ENCODE measurements around the gene EML4. TPM values are rescaled to one million over a fixed set of nuclear protein-coding genes. Genes with fewer than 3 reads are reported as not detected.

Gene EML4
- total and polyA plus RNA-seq, 9 of the 15 experiments (the other 6 are each of a cell fraction or from before 2014, with no cell fraction given): 14.7 to 48.3 (median 36.5) TPM

GRCh38 chr2:42324949-42325348, 155.8 kb downstream of the EML4 start:
- Histone ChIP-seq H3K9me3 (replicated peaks; ENCODE audit: control insufficient read depth, insufficient read depth, low read depth, low read length) (no peaks in the 10 kb centered on the region), H2AFZ (ENCODE audit: low read depth, low read length) (no peak overlapping the region), H3K4me3 (no peak overlapping the region), H3K27ac (ENCODE audit: extremely low read depth, low read depth, low read length) (no peak overlapping the region), H3K9ac (ENCODE audit: insufficient read depth in 1 of 2, low read depth in 2 of 2, low read length in 2 of 2) (no peak overlapping the region), H4K20me1 (replicated peaks; ENCODE audit: control insufficient read depth, insufficient read depth, low read length) (no peaks in the 10 kb centered on the region), H3K4me1 (replicated peaks in 1 of 2; ENCODE audit: control insufficient read depth in 2 of 2, insufficient read depth in 2 of 2, low read length in 2 of 2) (no peaks in the 10 kb centered on the region), H3K27me3 (ENCODE audit: control insufficient read depth in 2 of 2, insufficient read depth in 2 of 2, low read length in 2 of 2) (no peaks in the 10 kb centered on the region), H3K79me2 (ENCODE audit: control insufficient read depth, insufficient read depth, low read length) (no peaks in the 10 kb centered on the region), H3K36me3 (ENCODE audit: control insufficient read depth, insufficient read depth, low read length) (peaks cover 32% of the 10 kb centered on the region; the same call in 2 of the 3 replicates), H3K4me2 (ENCODE audit: insufficient read depth, low read length) (no peak overlapping the region), H3K9me1 (ENCODE audit: control insufficient read depth, insufficient read depth, low read length) (no peaks in the 10 kb centered on the region)
- no TSS peak for BruUV-seq (replicated peaks)
- intact Hi-C loops (cut with micrococcal nuclease) (loop anchor here (5.0 kb wide), 1 partner anchor 458 kb away; no protein-coding TSS in a partner anchor), in situ Hi-C loops (cut with MboI) (loop anchor here (10.0 kb wide), 1 partner anchor 230 kb away; no protein-coding TSS in a partner anchor)
- FAIRE-seq (no peak), ATAC-seq (peak; percentile 56), DNase-seq (ENCODE audit: extremely low read depth in 1 of 4, low spot score in 3 of 4) (no peak)
- 57% methylated on average over 2 of the region's 2 CpGs for WGBS (ENCODE audit: insufficient coverage, low coverage, missing lambda C conversion rate)
- POLR2A ChIA-PET: interaction anchor here (0.9 kb wide), 1 partner anchor 10 kb away, joined by 3 read pairs; no protein-coding TSS in a partner anchor
- TF ChIP-seq HNRNPLL (IDR thresholded peaks at IDR 0.05; ENCODE audit: low read depth, low read length, poor library complexity, severe bottlenecking) (no peak), CXXC5 (CRISPR knock-in tag; IDR thresholded peaks at IDR 0.05) (peak; percentile 27), MAFK (IDR thresholded peaks at IDR 0.05; ENCODE audit: low read length) (no peak), ZNF398 (CRISPR knock-in tag; IDR thresholded peaks at IDR 0.05) (no peak), CEBPB (tag; IDR thresholded peaks at IDR 0.05) (peak; percentile 33; the same call in 1 of the 2 replicates), DMBX1 (CRISPR knock-in tag; IDR thresholded peaks at IDR 0.05; ENCODE audit: borderline replicate concordance) (peak; percentile 58; the same call in 1 of the 2 replicates), NFE2L1 (tag; IDR thresholded peaks at IDR 0.05; ENCODE audit: borderline replicate concordance, low read depth) (no peak), MXI1 (IDR thresholded peaks at IDR 0.05; ENCODE audit: low read depth, low read length) (no peak), SMAD4 (CRISPR knock-in tag; conservative IDR thresholded peaks at IDR 0.05) (0 out of 2 replicates have a peak, but pooled peaks have one; percentile 25), ZC3H8 (IDR thresholded peaks at IDR 0.05) (no peak), CEBPG (CRISPR knock-in tag; IDR thresholded peaks at IDR 0.05) (peak; percentile 18; the same call in 1 of the 2 replicates), CEBPG (tag; conservative IDR thresholded peaks at IDR 0.05 in 1 of 2, IDR thresholded peaks at IDR 0.05 in 1 of 2) (peak in 1 of 2 experiments; percentile 44; a peak in 2 of 4 replicates), EP400 (IDR thresholded peaks at IDR 0.05) (no peak), SNRNP70 (optimal IDR thresholded peaks at IDR 0.05; ENCODE audit: low read depth, low read length) (no peak)
- CTCF ChIA-PET (ENCODE audit: low intra/inter-chr PET ratio): no interaction called here
